Nephron (organoid): ENCODE measurements around the gene TSKU.

ENCODE experiments used
- H3K27ac Mint-ChIP-seq, 3 experiments: 2 replicates each; pipeline ENCODE4 v1.8.0; 2020; ENCODE audit warnings: mixed read lengths in 3 of 3, mild to moderate bottlenecking in 2 of 3, moderate library complexity in 1 of 3
- H3K27me3 Mint-ChIP-seq: 2 replicates; pipeline ENCODE4 v1.8.0; 2021; ENCODE audit warnings: low read depth, mild to moderate bottlenecking, moderate library complexity, mixed read lengths
- H3K36me3 Mint-ChIP-seq: 2 replicates; pipeline ENCODE4 v1.8.0; 2020; ENCODE audit warnings: low read depth, mixed read lengths
- H3K4me1 Mint-ChIP-seq: 2 replicates; pipeline ENCODE4 v1.8.0; 2020; ENCODE audit warnings: mixed read lengths
- H3K4me3 Mint-ChIP-seq, 3 experiments: 2 replicates each; pipeline ENCODE4 v1.8.0; 2020; ENCODE audit warnings: mild to moderate bottlenecking in 3 of 3, mixed read lengths in 3 of 3, moderate library complexity in 2 of 3
- H3K9me3 Mint-ChIP-seq: 2 replicates; pipeline ENCODE4 v1.8.0; 2020; ENCODE audit warnings: mixed read lengths
- CTCF ChIP-seq, 3 experiments: fragments of 200-600 bp; sonication (generic); IDR thresholded peaks; one replicate each; pipeline ENCODE4 v1.5.0; 2021; ENCODE audit warnings: antibody characterized with exemption in 3 of 3; ENCODE audit not compliant: unreplicated experiment in 3 of 3

TSKU gene

DNA sequence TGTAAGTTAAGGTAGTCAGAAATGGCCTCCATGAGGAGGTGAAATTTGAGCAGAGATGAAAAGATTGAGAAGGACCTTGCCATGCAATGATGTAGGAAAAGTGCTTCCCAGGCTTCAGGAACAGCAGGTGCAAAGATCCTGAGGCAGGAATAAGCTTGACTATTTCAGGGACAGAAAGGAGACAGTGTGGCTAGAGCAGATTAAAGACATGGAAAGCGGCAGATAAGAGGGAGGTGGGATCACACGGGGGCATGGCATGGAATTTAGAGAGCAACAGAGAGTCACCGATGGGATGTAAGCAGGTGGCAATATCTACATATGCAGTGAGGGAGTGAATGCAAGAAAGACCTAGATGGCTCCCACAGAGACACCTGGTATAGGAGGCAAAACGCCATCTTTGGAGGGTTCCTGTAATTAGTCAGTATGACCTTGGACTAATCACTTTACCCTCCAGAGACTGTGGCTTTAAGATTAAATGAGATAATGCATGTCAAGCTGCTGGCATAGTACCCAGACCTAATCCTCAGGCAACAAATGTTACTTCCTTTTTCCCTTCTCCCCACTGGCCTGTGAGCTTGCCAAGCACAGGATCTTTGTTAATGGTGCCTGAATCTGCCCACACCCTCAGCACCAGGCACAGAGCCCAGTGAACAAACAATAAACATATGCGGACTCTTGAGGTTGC is 52.9 kb downstream of the TSKU start:
- TF ChIP-seq CTCF (IDR thresholded peaks at IDR 0.05; ENCODE audit: unreplicated experiment in 3 of 3), result no peak
- Mint-ChIP-seq H3K36me3 (no peaks in the 10 kb centered on the region), H3K4me3 (no peak overlapping the region), H3K4me1 (peaks cover 2% of the 10 kb centered on the region), H3K27me3 (peaks cover 11% of the 10 kb centered on the region), H3K27ac (no peak overlapping the region), H3K9me3 (no peaks in the 10 kb centered on the region)

DNA sequence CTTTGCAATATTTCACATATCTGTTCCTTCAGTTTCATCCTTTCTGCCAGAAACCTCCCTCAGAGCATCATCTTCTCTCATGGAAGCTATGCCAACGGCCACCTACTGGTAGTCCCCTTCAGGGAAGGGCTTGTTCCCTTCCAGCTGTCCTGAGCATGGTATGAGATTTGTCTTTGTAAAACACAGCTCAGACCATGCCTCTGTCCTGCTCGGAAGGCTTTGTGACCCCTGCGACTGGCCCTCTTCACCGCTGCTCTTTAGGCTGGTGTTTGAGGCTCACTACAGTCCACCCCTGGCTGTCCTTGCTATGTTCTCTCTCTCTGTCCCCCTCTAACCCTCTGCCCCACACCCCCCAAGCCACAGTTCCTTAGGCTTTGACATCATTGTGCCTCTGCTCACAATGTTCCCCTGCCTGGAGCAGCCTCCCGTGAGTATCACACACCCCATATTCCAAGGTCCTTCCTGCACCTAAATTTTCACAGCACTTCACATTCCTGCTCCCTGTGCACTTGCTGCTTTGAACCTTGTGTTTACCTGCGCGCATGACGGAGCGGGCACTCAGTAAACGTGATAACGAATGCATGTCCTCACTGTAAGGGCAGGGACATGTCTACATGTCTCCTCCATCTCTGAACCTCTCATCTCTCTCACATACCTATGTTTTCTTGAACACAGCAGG is 53.6 kb downstream of the TSKU start:
- Mint-ChIP-seq H3K4me1 (no peaks in the 10 kb centered on the region), H3K4me3 (no peak overlapping the region), H3K9me3 (no peaks in the 10 kb centered on the region), H3K36me3 (no peaks in the 10 kb centered on the region), H3K27me3 (peaks cover 14% of the 10 kb centered on the region), H3K27ac (no peak overlapping the region)
- TF ChIP-seq CTCF (IDR thresholded peaks at IDR 0.05; ENCODE audit: unreplicated experiment in 3 of 3), result no peak

DNA sequence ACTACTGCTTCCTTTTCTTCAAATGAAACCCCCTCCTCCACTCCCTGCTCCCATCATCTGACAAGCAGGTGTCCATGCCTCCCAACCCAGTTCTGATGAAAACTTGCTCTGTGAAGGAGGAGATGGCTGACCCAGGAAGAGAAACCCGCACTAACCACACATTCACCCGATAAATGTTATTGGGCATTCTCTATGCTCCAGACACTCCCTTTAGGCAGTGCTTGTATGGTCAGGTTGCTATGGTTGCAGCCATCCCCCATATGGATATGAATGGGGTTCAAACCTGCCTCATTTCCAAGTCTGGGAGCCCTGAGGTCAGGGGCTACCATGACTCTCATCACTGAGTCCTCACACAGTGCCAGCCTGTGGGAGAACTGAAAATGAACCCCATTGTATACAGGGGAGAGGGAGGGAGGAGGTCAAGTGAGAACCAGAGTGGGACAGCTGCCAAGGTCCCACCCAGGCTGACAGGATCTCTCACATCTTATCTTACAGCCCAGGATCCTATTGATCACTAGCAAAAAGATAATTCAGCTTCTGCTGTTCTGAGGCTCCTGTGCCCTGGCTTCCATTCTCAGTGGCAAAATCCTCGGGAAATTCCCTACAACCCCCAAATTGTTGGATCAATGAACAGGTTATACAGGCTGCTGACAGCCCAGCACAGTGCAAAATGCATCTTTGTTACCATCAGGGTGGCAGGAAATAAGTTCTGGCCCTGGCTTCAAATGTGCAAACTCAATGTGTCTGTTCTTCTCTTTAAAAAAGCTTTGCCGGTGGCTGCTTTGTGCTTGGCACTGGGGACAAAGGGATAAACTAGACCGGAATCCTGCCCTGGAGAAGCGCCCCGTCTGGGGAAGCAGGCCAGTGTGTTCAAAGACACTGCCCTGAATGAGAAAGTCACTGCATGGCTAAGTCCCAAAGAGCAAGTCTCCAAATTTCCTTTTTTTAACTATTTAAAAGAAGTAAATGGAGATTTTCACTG is 54.8 kb downstream of the TSKU start:
- Mint-ChIP-seq H3K36me3 (no peaks in the 10 kb centered on the region), H3K9me3 (no peaks in the 10 kb centered on the region), H3K27me3 (peaks cover 16% of the 10 kb centered on the region), H3K4me1 (no peaks in the 10 kb centered on the region), H3K4me3 (no peak overlapping the region), H3K27ac (no peak overlapping the region)
- no peak for TF ChIP-seq CTCF (IDR thresholded peaks at IDR 0.05; ENCODE audit: unreplicated experiment in 3 of 3)

DNA sequence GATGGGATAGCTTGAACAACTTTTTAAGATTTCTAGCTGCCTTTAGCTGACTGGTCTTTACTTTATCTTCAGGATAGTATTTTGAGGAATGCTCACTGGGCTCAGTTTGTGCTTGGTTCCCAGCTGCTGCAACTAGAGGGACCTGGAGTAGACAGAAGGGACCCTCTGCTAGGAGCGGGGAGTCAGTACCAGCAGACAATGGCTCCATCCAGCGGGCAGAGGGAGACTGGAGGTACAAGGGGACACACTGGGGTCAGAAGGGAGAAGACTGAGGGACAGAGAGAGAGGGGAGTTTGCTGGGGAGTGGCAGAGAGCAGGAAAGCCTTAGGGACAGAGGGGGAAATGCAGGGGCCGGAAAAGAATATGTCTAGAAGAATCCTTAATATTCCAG is 55.5 kb downstream of the TSKU start:
- H3K4me1 Mint-ChIP-seq, result no peaks in the 10 kb centered on the region
- TF ChIP-seq CTCF (IDR thresholded peaks at IDR 0.05; ENCODE audit: unreplicated experiment in 3 of 3), result peak in 2 of 3 experiments; percentile 14 to 28
- H3K4me3 Mint-ChIP-seq, result no peak overlapping the region
- H3K36me3 Mint-ChIP-seq, result no peaks in the 10 kb centered on the region
- H3K27me3 Mint-ChIP-seq, result peaks cover 16% of the 10 kb centered on the region
- H3K9me3 Mint-ChIP-seq, result no peaks in the 10 kb centered on the region
- H3K27ac Mint-ChIP-seq, result no peak overlapping the region

DNA sequence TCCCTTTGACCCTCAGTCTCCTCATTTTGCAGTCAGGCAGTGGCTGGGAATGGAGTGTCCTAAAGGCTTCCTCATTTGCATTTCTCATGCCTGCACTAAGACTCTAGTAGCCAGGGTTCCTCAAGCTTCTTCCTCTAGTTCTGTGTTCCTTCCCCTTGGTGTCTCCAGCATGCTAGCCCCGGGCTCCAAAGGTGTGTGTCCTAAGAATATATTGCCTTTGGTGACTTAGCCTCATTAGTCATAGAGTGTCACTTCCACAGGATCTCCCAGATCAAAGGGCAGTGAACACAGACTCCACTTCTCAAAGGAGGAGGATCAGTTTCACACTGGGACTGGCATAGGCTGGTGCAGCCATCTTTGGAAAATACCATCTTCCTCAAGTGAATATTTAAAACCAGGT is 56.2 kb downstream of the TSKU start:
- peaks cover 16% of the 10 kb centered on the region for H3K27me3 Mint-ChIP-seq
- H3K4me1 Mint-ChIP-seq, result no peaks in the 10 kb centered on the region
- no peak overlapping the region for H3K4me3 Mint-ChIP-seq
- TF ChIP-seq CTCF (IDR thresholded peaks at IDR 0.05; ENCODE audit: unreplicated experiment in 3 of 3), result no peak
- H3K27ac Mint-ChIP-seq, result no peak overlapping the region
- no peaks in the 10 kb centered on the region for H3K36me3 Mint-ChIP-seq
- H3K9me3 Mint-ChIP-seq, result no peaks in the 10 kb centered on the region
